ENCODE data around the gene MEIKIN. TPM values are rescaled to one million over a fixed set of nuclear protein-coding genes. Genes with fewer than 3 reads are reported as not detected.

The MEIKIN gene
- total and polyA plus RNA-seq, 7 donors: 0.31 TPM; not detected in 6

GRCh38 chr5:131825404-131826013 lies 120.0 kb downstream of the MEIKIN start:
- Histone ChIP-seq H3K4me1 (no peaks in the 10 kb centered on the region), H3K27me3 (no peaks in the 10 kb centered on the region), H3K9me3 (no peaks in the 10 kb centered on the region), H3K4me3 (no peak overlapping the region), H3K27ac (no peak overlapping the region), H3K36me3 (no peaks in the 10 kb centered on the region)
- DNase-seq: no peak
- WGBS, 2 donors: 67 to 76% methylated on average over 2 of the region's 2 CpGs
- intact Hi-C loops (cut with DNase I): no loop called here
- TF ChIP-seq CTCF (IDR thresholded peaks at IDR 0.05) (no peak), POLR2A (IDR thresholded peaks at IDR 0.05) (no peak), POLR2AphosphoS5 (IDR thresholded peaks at IDR 0.05) (no peak), EP300 (IDR thresholded peaks at IDR 0.05) (no peak)

GRCh38 chr5:131824631-131825030 lies 120.8 kb downstream of the MEIKIN start:
- no peaks in the 10 kb centered on the region for H3K27me3 ChIP-seq
- 96 to 98% methylated on average over 1 of the region's 1 CpG for WGBS, 2 donors
- H3K27ac ChIP-seq: no peak overlapping the region
- intact Hi-C loops (cut with DNase I): no loop called here
- no peaks in the 10 kb centered on the region for H3K4me1 ChIP-seq
- no peak for DNase-seq
- no peaks in the 10 kb centered on the region for H3K36me3 ChIP-seq
- no peak for TF ChIP-seq EP300 (IDR thresholded peaks at IDR 0.05)
- TF ChIP-seq POLR2A (IDR thresholded peaks at IDR 0.05): no peak
- TF ChIP-seq CTCF (IDR thresholded peaks at IDR 0.05): no peak
- TF ChIP-seq POLR2AphosphoS5 (IDR thresholded peaks at IDR 0.05): no peak
- no peaks in the 10 kb centered on the region for H3K9me3 ChIP-seq
- H3K4me3 ChIP-seq: no peak overlapping the region

- TF ChIP-seq CTCF (IDR thresholded peaks at IDR 0.05) (no peak), POLR2A (IDR thresholded peaks at IDR 0.05) (no peak), POLR2AphosphoS5 (IDR thresholded peaks at IDR 0.05) (no peak), EP300 (IDR thresholded peaks at IDR 0.05) (no peak)
- no peaks in the 10 kb centered on the region for H3K36me3 ChIP-seq
- intact Hi-C loops (cut with DNase I): no loop called here
Observed at GRCh38 chr5:131821221-131821620, 124.2 kb downstream of the MEIKIN start.

GRCh38 chr5:131818001-131818724 lies 127.3 kb downstream of the MEIKIN start:
- Histone ChIP-seq H3K4me3 (no peak overlapping the region), H3K4me1 (no peaks in the 10 kb centered on the region), H3K27ac (no peak overlapping the region), H3K27me3 (no peaks in the 10 kb centered on the region), H3K36me3 (no peaks in the 10 kb centered on the region), H3K9me3 (peaks cover 0 to 3% (median 0%) of the 10 kb centered on the region in 4 donors)
- TF ChIP-seq POLR2AphosphoS5 (IDR thresholded peaks at IDR 0.05) (no peak), POLR2A (IDR thresholded peaks at IDR 0.05) (no peak), CTCF (IDR thresholded peaks at IDR 0.05) (no peak), EP300 (IDR thresholded peaks at IDR 0.05) (no peak)
- 72 to 88% methylated on average over 2 of the region's 2 CpGs for WGBS, 2 donors
- no peak for DNase-seq
- intact Hi-C loops (cut with DNase I): no loop called here

More at GRCh38 chr5:131821221-131821620, 124.2 kb downstream of the MEIKIN start:
- DNase-seq: no peak
- Histone ChIP-seq H3K27me3 (no peaks in the 10 kb centered on the region), H3K4me1 (no peaks in the 10 kb centered on the region), H3K9me3 (no peaks in the 10 kb centered on the region), H3K4me3 (no peak overlapping the region), H3K27ac (no peak overlapping the region)
- 84 to 92% methylated on average over 1 of the region's 1 CpG for WGBS, 2 donors

All from sigmoid colon (tissue), 7 donors.